ENCODE results near the gene RUNX1.

Gene RUNX1

GRCh38 chr21:34883491-34884271, 165.4 kb downstream of the RUNX1 start:
- Histone ChIP-seq H4K12ac (ENCODE audit: low read depth, low read length) (no peak overlapping the region), H2BK5ac (ENCODE audit: low read depth, low read length, poor library complexity) (no peak overlapping the region), H3K27ac (ENCODE audit: low read depth, low read length) (no peak overlapping the region), H3K4me2 (ENCODE audit: low read length) (peak overlapping the region; percentile 4), H3K4me3 (ENCODE audit: low read depth, low read length) (no peak overlapping the region), H3K9ac (ENCODE audit: low read length) (no peak overlapping the region), H4K8ac (ENCODE audit: low read depth, low read length) (no peak overlapping the region), H3K9me3 (ENCODE audit: insufficient read depth, low read depth, low read length) (peaks cover 3% of the 10 kb centered on the region), H3K4me1 (ENCODE audit: control insufficient read depth in 1 of 2, insufficient read depth in 2 of 2, low read length in 2 of 2) (no peaks in the 10 kb centered on the region), H3K36me3 (ENCODE audit: control insufficient read depth in 1 of 2, insufficient read depth in 2 of 2, low read length in 2 of 2) (peaks cover 4 to 10% of the 10 kb centered on the region in 2 experiments), H3K23ac (ENCODE audit: low read length) (no peak overlapping the region), H3K4ac (ENCODE audit: low read depth, low read length) (peak overlapping the region; percentile 97), H3K18ac (ENCODE audit: low read length) (no peak overlapping the region), H2BK120ac (ENCODE audit: insufficient read depth, low read length, poor library complexity) (peak overlapping the region; percentile 12), H3K27me3 (ENCODE audit: insufficient read depth, low read length) (no peaks in the 10 kb centered on the region), H2AFZ (ENCODE audit: insufficient read depth, low read length, poor library complexity) (no peak overlapping the region), H3K79me1 (ENCODE audit: low read length) (peaks cover 16% of the 10 kb centered on the region), H4K91ac (ENCODE audit: low read depth, low read length) (no peak overlapping the region), H2BK12ac (ENCODE audit: low read length) (no peak overlapping the region), H2AK5ac (ENCODE audit: low read length) (no peak overlapping the region), H3K14ac (ENCODE audit: low read length) (no peak overlapping the region), H3K79me2 (ENCODE audit: control insufficient read depth, insufficient read depth, low read length, poor library complexity) (peaks cover 13% of the 10 kb centered on the region)
- no peak for DNase-seq
- WGBS (ENCODE audit: extremely low coverage, insufficient coverage, insufficient read length): no CpG with 5 or more reads among the region's 6 CpGs

GRCh38 chr21:34882719-34883131, 166.4 kb downstream of the RUNX1 start:
- Histone ChIP-seq H3K9me3 (ENCODE audit: insufficient read depth, low read depth, low read length) (peaks cover 3% of the 10 kb centered on the region), H3K18ac (ENCODE audit: low read length) (no peak overlapping the region), H3K4me1 (ENCODE audit: control insufficient read depth in 1 of 2, insufficient read depth in 2 of 2, low read length in 2 of 2) (peaks cover 0 to under 1% of the 10 kb centered on the region in 2 experiments), H3K4me3 (ENCODE audit: low read depth, low read length) (no peak overlapping the region), H3K27ac (ENCODE audit: low read depth, low read length) (no peak overlapping the region), H3K36me3 (ENCODE audit: control insufficient read depth in 1 of 2, insufficient read depth in 2 of 2, low read length in 2 of 2) (peaks cover 4 to 14% of the 10 kb centered on the region in 2 experiments), H2BK120ac (ENCODE audit: insufficient read depth, low read length, poor library complexity) (no peak overlapping the region), H3K14ac (ENCODE audit: low read length) (no peak overlapping the region), H3K9ac (ENCODE audit: low read length) (no peak overlapping the region), H3K79me2 (ENCODE audit: control insufficient read depth, insufficient read depth, low read length, poor library complexity) (peaks cover 9% of the 10 kb centered on the region), H4K8ac (ENCODE audit: low read depth, low read length) (no peak overlapping the region), H2AK5ac (ENCODE audit: low read length) (no peak overlapping the region), H2BK5ac (ENCODE audit: low read depth, low read length, poor library complexity) (no peak overlapping the region), H2AFZ (ENCODE audit: insufficient read depth, low read length, poor library complexity) (no peak overlapping the region), H3K23ac (ENCODE audit: low read length) (no peak overlapping the region), H4K12ac (ENCODE audit: low read depth, low read length) (no peak overlapping the region), H2BK12ac (ENCODE audit: low read length) (no peak overlapping the region), H4K91ac (ENCODE audit: low read depth, low read length) (no peak overlapping the region), H3K27me3 (ENCODE audit: insufficient read depth, low read length) (no peaks in the 10 kb centered on the region), H3K79me1 (ENCODE audit: low read length) (peaks cover 11% of the 10 kb centered on the region), H3K4me2 (ENCODE audit: low read length) (no peak overlapping the region), H3K4ac (ENCODE audit: low read depth, low read length) (no peak overlapping the region)
- no CpG with 5 or more reads among the region's 2 CpGs for WGBS (ENCODE audit: extremely low coverage, insufficient coverage, insufficient read length)
- peak in 1 of 2 donors; percentile 40 for DNase-seq

GRCh38 chr21:34881839-34882371, 167.2 kb downstream of the RUNX1 start:
- Histone ChIP-seq H2BK5ac (ENCODE audit: low read depth, low read length, poor library complexity) (no peak overlapping the region), H3K4ac (ENCODE audit: low read depth, low read length) (no peak overlapping the region), H3K4me3 (ENCODE audit: low read depth, low read length) (no peak overlapping the region), H3K27ac (ENCODE audit: low read depth, low read length) (no peak overlapping the region), H3K27me3 (ENCODE audit: insufficient read depth, low read length) (no peaks in the 10 kb centered on the region), H4K91ac (ENCODE audit: low read depth, low read length) (no peak overlapping the region), H3K9ac (ENCODE audit: low read length) (no peak overlapping the region), H3K4me2 (ENCODE audit: low read length) (no peak overlapping the region), H3K18ac (ENCODE audit: low read length) (no peak overlapping the region), H3K23ac (ENCODE audit: low read length) (no peak overlapping the region), H2BK120ac (ENCODE audit: insufficient read depth, low read length, poor library complexity) (no peak overlapping the region), H3K4me1 (ENCODE audit: control insufficient read depth in 1 of 2, insufficient read depth in 2 of 2, low read length in 2 of 2) (peaks cover 0 to 6% of the 10 kb centered on the region in 2 experiments), H2BK12ac (ENCODE audit: low read length) (no peak overlapping the region), H3K79me1 (ENCODE audit: low read length) (peaks cover 8% of the 10 kb centered on the region), H2AK5ac (ENCODE audit: low read length) (no peak overlapping the region), H4K8ac (ENCODE audit: low read depth, low read length) (no peak overlapping the region), H3K36me3 (ENCODE audit: control insufficient read depth in 1 of 2, insufficient read depth in 2 of 2, low read length in 2 of 2) (peaks cover 4 to 19% of the 10 kb centered on the region in 2 experiments), H3K79me2 (ENCODE audit: control insufficient read depth, insufficient read depth, low read length, poor library complexity) (peaks cover 8% of the 10 kb centered on the region), H3K14ac (ENCODE audit: low read length) (no peak overlapping the region), H2AFZ (ENCODE audit: insufficient read depth, low read length, poor library complexity) (no peak overlapping the region), H3K9me3 (ENCODE audit: insufficient read depth, low read depth, low read length) (peaks cover 2% of the 10 kb centered on the region), H4K12ac (ENCODE audit: low read depth, low read length) (no peak overlapping the region)
- DNase-seq: peak; percentile 46 to 94
- no CpG with 5 or more reads among the region's 4 CpGs for WGBS (ENCODE audit: extremely low coverage, insufficient coverage, insufficient read length)

- peaks cover 4 to 16% of the 10 kb centered on the region in 2 experiments for H3K36me3 ChIP-seq (ENCODE audit: control insufficient read depth in 1 of 2, insufficient read depth in 2 of 2, low read length in 2 of 2)
- H3K9ac ChIP-seq (ENCODE audit: low read length): no peak overlapping the region
- H3K4me3 ChIP-seq (ENCODE audit: low read depth, low read length): no peak overlapping the region
- no peak overlapping the region for H3K23ac ChIP-seq (ENCODE audit: low read length)
- no peak overlapping the region for H3K27ac ChIP-seq (ENCODE audit: low read depth, low read length)
- no peak overlapping the region for H2AFZ ChIP-seq (ENCODE audit: insufficient read depth, low read length, poor library complexity)
- DNase-seq: peak in 1 of 2 donors; percentile 71
- peaks cover 0 to 6% of the 10 kb centered on the region in 2 experiments for H3K4me1 ChIP-seq (ENCODE audit: control insufficient read depth in 1 of 2, insufficient read depth in 2 of 2, low read length in 2 of 2)
- H4K8ac ChIP-seq (ENCODE audit: low read depth, low read length): no peak overlapping the region
- H4K12ac ChIP-seq (ENCODE audit: low read depth, low read length): no peak overlapping the region
- no peak overlapping the region for H2BK5ac ChIP-seq (ENCODE audit: low read depth, low read length, poor library complexity)
- peak overlapping the region; percentile 24 for H3K4me2 ChIP-seq (ENCODE audit: low read length)
- H3K18ac ChIP-seq (ENCODE audit: low read length): no peak overlapping the region
- H2BK120ac ChIP-seq (ENCODE audit: insufficient read depth, low read length, poor library complexity): no peak overlapping the region
- no CpG with 5 or more reads among the region's 3 CpGs for WGBS (ENCODE audit: extremely low coverage, insufficient coverage, insufficient read length)
- H3K14ac ChIP-seq (ENCODE audit: low read length): no peak overlapping the region
- no peak overlapping the region for H2BK12ac ChIP-seq (ENCODE audit: low read length)
- H3K79me1 ChIP-seq (ENCODE audit: low read length): peaks cover 3% of the 10 kb centered on the region
- no peak overlapping the region for H3K4ac ChIP-seq (ENCODE audit: low read depth, low read length)
- H2AK5ac ChIP-seq (ENCODE audit: low read length): no peak overlapping the region
- H3K79me2 ChIP-seq (ENCODE audit: control insufficient read depth, insufficient read depth, low read length, poor library complexity): peaks cover 3% of the 10 kb centered on the region
- H4K91ac ChIP-seq (ENCODE audit: low read depth, low read length): no peak overlapping the region
- H3K27me3 ChIP-seq (ENCODE audit: insufficient read depth, low read length): no peaks in the 10 kb centered on the region
- H3K9me3 ChIP-seq (ENCODE audit: insufficient read depth, low read depth, low read length): no peaks in the 10 kb centered on the region
Measured at GRCh38 chr21:34881421-34881820, 167.7 kb downstream of the RUNX1 start.
